Measurements from ENCODE around the gene NOX4.

DNA sequence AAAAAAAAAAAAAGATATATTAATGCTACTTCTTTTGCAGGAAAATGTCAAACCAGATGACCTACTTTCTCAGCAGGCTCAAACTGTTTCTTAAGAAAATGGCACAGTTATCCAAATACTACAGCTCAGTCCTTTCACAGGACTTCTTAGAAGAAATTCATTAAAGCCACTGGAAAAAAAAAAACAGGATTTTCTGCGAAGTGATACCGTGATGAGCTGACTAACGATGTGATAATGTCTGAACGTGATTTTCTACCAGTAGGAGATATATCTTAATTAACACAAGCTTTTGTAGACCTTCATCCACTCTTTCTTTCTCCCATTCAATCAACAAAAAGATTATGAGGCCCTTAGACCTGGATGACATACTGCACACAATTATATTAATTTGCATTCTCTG lies 132.4 kb downstream of the NOX4 start:
- TF ChIP-seq CTCF (IDR thresholded peaks at IDR 0.05) (no peak), EZH2 (IDR thresholded peaks at IDR 0.05) (no peak)

Measured in neural progenitor cell (in vitro differentiated cells).